Measurements from ENCODE around the gene MPZL1. TPM values are rescaled to one million over a fixed set of nuclear protein-coding genes. Genes with fewer than 3 reads are reported as not detected.
"Not testable (repeated sequence)": the region's sequence is repeated elsewhere in the genome, so short reads cannot be mapped to it uniquely, and the experiment has no call there.

Gene MPZL1
- total and polyA plus RNA-seq, 2 of the 13 experiments (the other 11 are each of a cell fraction or from before 2014, with no cell fraction given): 38.0 to 68.7 TPM

DNA sequence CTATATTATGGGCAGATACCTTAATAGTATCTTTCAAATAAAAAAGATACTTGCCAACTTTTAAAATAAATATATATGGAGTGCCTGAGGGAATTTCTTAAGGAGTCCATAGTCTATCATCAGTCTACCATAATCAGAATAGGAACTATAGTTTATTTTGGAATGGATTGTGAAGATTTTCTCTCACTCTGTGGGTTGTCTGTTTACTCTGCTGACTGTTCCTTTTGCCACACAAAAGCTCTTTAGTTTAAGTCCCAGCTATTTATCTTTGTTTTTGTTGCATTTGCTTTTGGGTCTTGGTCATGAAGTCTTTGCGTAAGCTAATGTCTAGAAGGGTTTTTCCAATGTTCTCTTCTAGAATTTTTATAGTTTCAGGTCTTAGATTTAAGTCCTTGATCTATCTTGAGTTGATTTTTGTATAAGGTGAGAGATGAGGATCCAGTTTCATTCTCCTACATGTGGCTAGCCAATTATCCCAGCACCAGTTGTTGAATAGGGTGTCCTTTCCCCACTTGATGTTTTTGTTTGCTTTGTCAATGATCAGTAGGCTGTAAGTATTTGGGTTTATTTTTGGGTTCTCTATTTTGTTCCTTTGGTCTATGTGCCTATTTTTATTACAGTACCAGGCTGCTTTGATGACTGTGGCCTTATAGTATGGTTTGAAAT is 20.7 kb downstream of the MPZL1 start:
- TF ChIP-seq GATAD2A (CRISPR knock-in tag; IDR thresholded peaks at IDR 0.05): peak; percentile 19; the same call in 1 of the 2 replicates
- peak; percentile 20; the same call in 1 of the 2 replicates for TF ChIP-seq SOX5 (CRISPR knock-in tag; IDR thresholded peaks at IDR 0.05; ENCODE audit: borderline replicate concordance)
- H2AFZ ChIP-seq (ENCODE audit: low read length); H3K9ac ChIP-seq (ENCODE audit: insufficient read depth, low read depth, low read length); H3K9me3 ChIP-seq (ENCODE audit: low read length); in situ Hi-C loops (cut with HindIII; ENCODE audit: extremely low pct_ligation_motif_present, low pct_unique_long_range_greater_than_20kb); BruUV-seq (replicated peaks); CTCF ChIA-PET (ENCODE audit: low intra/inter-chr PET ratio, low total read pairs); POLR2A ChIA-PET; H3K27me3 ChIP-seq (ENCODE audit: control insufficient read depth in 1 of 2, insufficient read depth in 2 of 2, low read length in 2 of 2); H3K4me3 ChIP-seq (replicated peaks in 1 of 3; ENCODE audit: insufficient read depth in 1 of 3, low read depth in 2 of 3, low read length in 3 of 3); H4K20me1 ChIP-seq (ENCODE audit: insufficient read depth, low read length); H3K27ac ChIP-seq (ENCODE audit: extremely low read length, insufficient read depth, low read length); FAIRE-seq; intact Hi-C loops (cut with micrococcal nuclease; ENCODE audit: unreplicated experiment); H3K36me3 ChIP-seq (replicated peaks in 1 of 2; ENCODE audit: control insufficient read depth in 1 of 2, insufficient read depth in 2 of 2, low read length in 2 of 2); ATAC-seq; H3K4me2 ChIP-seq (ENCODE audit: low read depth, low read length); TF ChIP-seq SOX13, FOXA1 (IDR thresholded peaks at IDR 0.05): not testable (repeated sequence)
- peak in 1 of 2 experiments; percentile 52; a peak in 1 of 4 replicates for TF ChIP-seq SOX13 (CRISPR knock-in tag; conservative IDR thresholded peaks at IDR 0.05 in 1 of 2, IDR thresholded peaks at IDR 0.05 in 1 of 2)
- TF ChIP-seq FOXA3 (CRISPR knock-in tag; IDR thresholded peaks at IDR 0.05): peak; percentile 56
- TF ChIP-seq FOXA1 (CRISPR knock-in tag; IDR thresholded peaks at IDR 0.05): 0 out of 2 replicates have a peak, but pooled peaks have one; percentile 24
- Histone ChIP-seq H3K4me1 (ENCODE audit: insufficient read depth, low read length) (peaks cover 46% of the 10 kb centered on the region), H3K79me2 (ENCODE audit: insufficient read depth, low read length) (peaks cover 62% of the 10 kb centered on the region)
- 84% methylated on average over 1 of the region's 1 CpG for WGBS (ENCODE audit: low lambda C conversion rate)
- peak; percentile 48 for DNase-seq (ENCODE audit: low spot score)

DNA sequence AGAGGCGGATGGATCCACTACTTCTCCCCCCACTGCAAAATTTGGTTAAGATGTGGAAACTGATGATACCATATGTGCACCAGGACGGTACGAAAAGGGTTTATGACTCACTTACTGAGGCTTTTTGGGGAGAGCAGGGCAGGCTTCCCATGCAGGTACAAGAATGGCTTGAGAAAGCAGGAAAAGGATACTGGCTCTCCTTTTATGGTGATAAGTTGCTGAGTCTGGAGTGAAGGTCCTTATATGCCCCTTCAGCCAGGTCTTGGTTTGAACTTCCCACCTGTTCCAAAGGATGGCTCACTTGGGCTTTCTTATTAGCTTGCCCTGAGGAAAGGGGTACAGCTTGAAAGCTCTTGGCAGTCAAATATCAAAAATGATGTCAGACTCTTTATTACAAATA is 23.1 kb downstream of the MPZL1 start:
- H3K27me3 ChIP-seq (ENCODE audit: control insufficient read depth in 1 of 2, insufficient read depth in 2 of 2, low read length in 2 of 2): no peaks in the 10 kb centered on the region
- H2AFZ ChIP-seq (ENCODE audit: low read length): no peak overlapping the region
- H3K27ac ChIP-seq (ENCODE audit: extremely low read length, insufficient read depth, low read length): no peak overlapping the region
- peaks cover 61% of the 10 kb centered on the region for H3K79me2 ChIP-seq (ENCODE audit: insufficient read depth, low read length)
- ChIA-PET CTCF (ENCODE audit: low intra/inter-chr PET ratio, low total read pairs) (no interaction called here), POLR2A (no interaction called here)
- in situ Hi-C loops (cut with HindIII; ENCODE audit: extremely low pct_ligation_motif_present, low pct_unique_long_range_greater_than_20kb) (no loop called here), intact Hi-C loops (cut with micrococcal nuclease; ENCODE audit: unreplicated experiment) (no loop called here)
- peaks cover 0 to 1% of the 10 kb centered on the region in 2 experiments; a peak in 1 of 5 replicates for H3K36me3 ChIP-seq (replicated peaks in 1 of 2; ENCODE audit: control insufficient read depth in 1 of 2, insufficient read depth in 2 of 2, low read length in 2 of 2)
- ATAC-seq: no peak
- no peak overlapping the region for H3K4me2 ChIP-seq (ENCODE audit: low read depth, low read length)
- H4K20me1 ChIP-seq (ENCODE audit: insufficient read depth, low read length): no peaks in the 10 kb centered on the region
- no TSS peak for BruUV-seq (replicated peaks)
- H3K9ac ChIP-seq (ENCODE audit: insufficient read depth, low read depth, low read length): no peak overlapping the region
- no peaks in the 10 kb centered on the region for H3K9me3 ChIP-seq (ENCODE audit: low read length)
- 99% methylated on average over 3 of the region's 3 CpGs for WGBS (ENCODE audit: low lambda C conversion rate)
- H3K4me1 ChIP-seq (ENCODE audit: insufficient read depth, low read length): peaks cover 54% of the 10 kb centered on the region
- no peak for FAIRE-seq
- H3K4me3 ChIP-seq (replicated peaks in 1 of 3; ENCODE audit: insufficient read depth in 1 of 3, low read depth in 2 of 3, low read length in 3 of 3): no peak overlapping the region
- no peak for DNase-seq (ENCODE audit: low spot score)
- no peak for TF ChIP-seq PHF8 (CRISPR knock-in tag; IDR thresholded peaks at IDR 0.05)
- TF ChIP-seq, protein P1, sequence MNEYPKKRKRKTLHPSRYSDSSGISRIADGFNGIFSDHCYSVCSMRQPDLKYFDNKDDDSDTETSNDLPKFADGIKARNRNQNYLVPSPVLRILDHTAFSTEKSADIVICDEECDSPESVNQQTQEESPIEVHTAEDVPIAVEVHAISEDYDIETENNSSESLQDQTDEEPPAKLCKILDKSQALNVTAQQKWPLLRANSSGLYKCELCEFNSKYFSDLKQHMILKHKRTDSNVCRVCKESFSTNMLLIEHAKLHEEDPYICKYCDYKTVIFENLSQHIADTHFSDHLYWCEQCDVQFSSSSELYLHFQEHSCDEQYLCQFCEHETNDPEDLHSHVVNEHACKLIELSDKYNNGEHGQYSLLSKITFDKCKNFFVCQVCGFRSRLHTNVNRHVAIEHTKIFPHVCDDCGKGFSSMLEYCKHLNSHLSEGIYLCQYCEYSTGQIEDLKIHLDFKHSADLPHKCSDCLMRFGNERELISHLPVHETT (CRISPR knock-in tag; conservative IDR thresholded peaks at IDR 0.05): no peak
- TF ChIP-seq ATRX (CRISPR knock-in tag; IDR thresholded peaks at IDR 0.05; ENCODE audit: borderline replicate concordance): no peak
- TF ChIP-seq ZNF773 (CRISPR knock-in tag; IDR thresholded peaks at IDR 0.05; ENCODE audit: borderline replicate concordance): no peak
- TF ChIP-seq ZNF660 (CRISPR knock-in tag; IDR thresholded peaks at IDR 0.05; ENCODE audit: borderline replicate concordance, low read depth): no peak
- TF ChIP-seq, protein P2, sequence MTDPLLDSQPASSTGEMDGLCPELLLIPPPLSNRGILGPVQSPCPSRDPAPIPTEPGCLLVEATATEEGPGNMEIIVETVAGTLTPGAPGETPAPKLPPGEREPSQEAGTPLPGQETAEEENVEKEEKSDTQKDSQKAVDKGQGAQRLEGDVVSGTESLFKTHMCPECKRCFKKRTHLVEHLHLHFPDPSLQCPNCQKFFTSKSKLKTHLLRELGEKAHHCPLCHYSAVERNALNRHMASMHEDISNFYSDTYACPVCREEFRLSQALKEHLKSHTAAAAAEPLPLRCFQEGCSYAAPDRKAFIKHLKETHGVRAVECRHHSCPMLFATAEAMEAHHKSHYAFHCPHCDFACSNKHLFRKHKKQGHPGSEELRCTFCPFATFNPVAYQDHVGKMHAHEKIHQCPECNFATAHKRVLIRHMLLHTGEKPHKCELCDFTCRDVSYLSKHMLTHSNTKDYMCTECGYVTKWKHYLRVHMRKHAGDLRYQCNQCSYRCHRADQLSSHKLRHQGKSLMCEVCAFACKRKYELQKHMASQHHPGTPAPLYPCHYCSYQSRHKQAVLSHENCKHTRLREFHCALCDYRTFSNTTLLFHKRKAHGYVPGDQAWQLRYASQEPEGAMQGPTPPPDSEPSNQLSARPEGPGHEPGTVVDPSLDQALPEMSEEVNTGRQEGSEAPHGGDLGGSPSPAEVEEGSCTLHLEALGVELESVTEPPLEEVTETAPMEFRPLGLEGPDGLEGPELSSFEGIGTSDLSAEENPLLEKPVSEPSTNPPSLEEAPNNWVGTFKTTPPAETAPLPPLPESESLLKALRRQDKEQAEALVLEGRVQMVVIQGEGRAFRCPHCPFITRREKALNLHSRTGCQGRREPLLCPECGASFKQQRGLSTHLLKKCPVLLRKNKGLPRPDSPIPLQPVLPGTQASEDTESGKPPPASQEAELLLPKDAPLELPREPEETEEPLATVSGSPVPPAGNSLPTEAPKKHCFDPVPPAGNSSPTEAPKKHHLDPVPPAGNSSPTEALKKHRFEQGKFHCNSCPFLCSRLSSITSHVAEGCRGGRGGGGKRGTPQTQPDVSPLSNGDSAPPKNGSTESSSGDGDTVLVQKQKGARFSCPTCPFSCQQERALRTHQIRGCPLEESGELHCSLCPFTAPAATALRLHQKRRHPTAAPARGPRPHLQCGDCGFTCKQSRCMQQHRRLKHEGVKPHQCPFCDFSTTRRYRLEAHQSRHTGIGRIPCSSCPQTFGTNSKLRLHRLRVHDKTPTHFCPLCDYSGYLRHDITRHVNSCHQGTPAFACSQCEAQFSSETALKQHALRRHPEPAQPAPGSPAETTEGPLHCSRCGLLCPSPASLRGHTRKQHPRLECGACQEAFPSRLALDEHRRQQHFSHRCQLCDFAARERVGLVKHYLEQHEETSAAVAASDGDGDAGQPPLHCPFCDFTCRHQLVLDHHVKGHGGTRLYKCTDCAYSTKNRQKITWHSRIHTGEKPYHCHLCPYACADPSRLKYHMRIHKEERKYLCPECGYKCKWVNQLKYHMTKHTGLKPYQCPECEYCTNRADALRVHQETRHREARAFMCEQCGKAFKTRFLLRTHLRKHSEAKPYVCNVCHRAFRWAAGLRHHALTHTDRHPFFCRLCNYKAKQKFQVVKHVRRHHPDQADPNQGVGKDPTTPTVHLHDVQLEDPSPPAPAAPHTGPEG (CRISPR knock-in tag; IDR thresholded peaks at IDR 0.05): no peak
